Measurements from ENCODE around the gene ATP1B4. TPM values are rescaled to one million over a fixed set of nuclear protein-coding genes. Genes with fewer than 3 reads are reported as not detected.

ATP1B4 gene
- total RNA-seq, 2 experiments from 2014 or later = not detected

DNA sequence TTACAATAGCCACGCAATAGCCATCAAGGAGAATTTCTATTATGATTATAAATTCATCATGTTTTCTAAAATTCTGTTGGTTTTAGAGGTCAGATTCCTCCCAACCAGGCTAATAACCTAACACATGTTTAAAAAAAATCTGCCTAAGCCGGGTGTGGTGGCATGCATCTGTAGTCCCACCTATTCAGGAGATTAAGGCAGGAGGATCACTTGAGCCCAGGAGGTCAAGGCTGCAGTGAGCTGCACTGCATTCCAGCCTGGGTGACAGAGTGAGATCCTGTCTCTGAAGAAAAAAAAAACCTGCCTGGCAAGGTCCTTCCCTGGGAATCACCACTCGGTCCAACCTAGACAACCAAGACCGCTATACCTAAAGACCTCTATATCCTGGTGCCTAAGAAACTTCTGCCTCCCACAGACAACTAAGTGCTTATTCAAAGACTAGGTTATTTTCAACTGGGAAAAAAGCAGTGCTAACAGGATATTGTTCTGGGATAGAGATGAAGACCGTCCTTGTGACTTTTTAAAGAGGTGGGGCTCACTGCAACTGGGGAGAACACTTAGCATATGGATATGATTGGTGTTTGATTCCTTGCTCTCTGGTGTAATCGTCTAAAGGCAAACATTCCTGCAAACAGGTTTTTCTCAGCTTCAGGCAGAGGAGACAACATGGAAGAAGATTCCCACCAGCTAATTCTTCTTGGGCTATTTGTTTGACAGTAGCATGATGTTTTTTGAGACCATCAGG, 18.2 kb downstream of the ATP1B4 start:
- POLR2A ChIA-PET = no interaction called here
- Mint-ChIP-seq H3K4me3 (no peak overlapping the region), H3K27ac (no peak overlapping the region), H3K9me3 (ENCODE audit: insufficient read depth) (no peaks in the 10 kb centered on the region), H3K27me3 (ENCODE audit: low read depth) (peaks cover 6% of the 10 kb centered on the region), H3K4me1 (ENCODE audit: low read depth) (peaks cover 8% of the 10 kb centered on the region), H3K36me3 (ENCODE audit: low read depth) (no peaks in the 10 kb centered on the region)
- DNase-seq = no peak
- CTCF ChIA-PET = interaction anchor here (0.8 to 2.2 kb wide), 7 partner anchors 9 to 97 kb away, joined by 3 to 12 read pairs (median 5); no protein-coding TSS in a partner anchor
- ATAC-seq = no peak

- DNase-seq = peak; percentile 41
- Mint-ChIP-seq H3K27ac (no peak overlapping the region), H3K27me3 (ENCODE audit: low read depth) (peaks cover 6% of the 10 kb centered on the region), H3K4me1 (ENCODE audit: low read depth) (peaks cover 8% of the 10 kb centered on the region), H3K9me3 (ENCODE audit: insufficient read depth) (no peaks in the 10 kb centered on the region), H3K4me3 (no peak overlapping the region), H3K36me3 (ENCODE audit: low read depth) (no peaks in the 10 kb centered on the region)
- ATAC-seq = peak; percentile 58
- ChIA-PET POLR2A (interaction anchor here (0.8 kb wide), 1 partner anchor 105 kb away, joined by 3 read pairs; no protein-coding TSS in a partner anchor), CTCF (interaction anchor here (0.6 to 2.2 kb wide), 11 partner anchors 10 to 105 kb away, joined by 3 to 12 read pairs (median 4); no protein-coding TSS in a partner anchor)
These were observed 18.8 kb downstream of the ATP1B4 start for GRCh38 chrX:120380699-120381098.

GRCh38 chrX:120401301-120401700, 39.4 kb downstream of the ATP1B4 start:
- no peaks in the 10 kb centered on the region for H3K27me3 Mint-ChIP-seq (ENCODE audit: low read depth)
- ATAC-seq (no peak), DNase-seq (no peak)
- H3K27ac Mint-ChIP-seq = no peak overlapping the region
- CTCF ChIA-PET = no interaction called here
- no peak overlapping the region for H3K4me3 Mint-ChIP-seq
- no peaks in the 10 kb centered on the region for H3K9me3 Mint-ChIP-seq (ENCODE audit: insufficient read depth)
- POLR2A ChIA-PET = interaction anchor here (0.6 kb wide), 1 partner anchor 114 kb away, joined by 3 read pairs; no protein-coding TSS in a partner anchor
- H3K36me3 Mint-ChIP-seq (ENCODE audit: low read depth) = no peaks in the 10 kb centered on the region
- no peaks in the 10 kb centered on the region for H3K4me1 Mint-ChIP-seq (ENCODE audit: low read depth)

DNA sequence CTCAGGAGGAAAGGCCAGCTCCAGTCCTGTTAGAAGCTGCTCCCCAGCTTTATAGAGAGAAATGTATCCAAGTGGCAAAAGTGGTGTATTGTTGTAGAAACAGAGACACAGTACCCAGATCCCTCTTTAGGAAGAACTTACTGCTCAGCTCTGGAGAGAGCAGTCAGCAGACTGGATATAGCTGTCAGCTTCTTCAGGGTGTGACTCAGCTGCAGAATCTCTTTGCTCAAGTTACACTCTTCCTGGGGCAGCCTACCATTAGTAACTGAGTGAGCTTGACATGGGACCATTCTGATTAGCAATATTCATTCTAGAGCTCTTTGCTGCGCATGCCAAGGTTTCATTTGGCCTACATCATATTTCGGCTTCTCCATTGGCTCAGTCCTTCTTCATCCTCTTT, 40.5 kb downstream of the ATP1B4 start:
- Mint-ChIP-seq H3K4me1 (ENCODE audit: low read depth) (no peaks in the 10 kb centered on the region), H3K27ac (no peak overlapping the region), H3K36me3 (ENCODE audit: low read depth) (no peaks in the 10 kb centered on the region), H3K27me3 (ENCODE audit: low read depth) (no peaks in the 10 kb centered on the region), H3K9me3 (ENCODE audit: insufficient read depth) (no peaks in the 10 kb centered on the region), H3K4me3 (no peak overlapping the region)
- DNase-seq = no peak
- ChIA-PET POLR2A (no interaction called here), CTCF (no interaction called here)
- ATAC-seq = no peak

- DNase-seq (no peak), ATAC-seq (no peak)
- Mint-ChIP-seq H3K4me3 (no peak overlapping the region), H3K36me3 (ENCODE audit: low read depth) (peaks cover 2% of the 10 kb centered on the region), H3K9me3 (ENCODE audit: insufficient read depth) (no peaks in the 10 kb centered on the region), H3K27me3 (ENCODE audit: low read depth) (peaks cover 3% of the 10 kb centered on the region), H3K4me1 (ENCODE audit: low read depth) (no peaks in the 10 kb centered on the region), H3K27ac (no peak overlapping the region)
- CTCF ChIA-PET = no interaction called here
- POLR2A ChIA-PET = no interaction called here
These were observed 44.7 kb downstream of the ATP1B4 start for GRCh38 chrX:120406638-120407037.

DNA sequence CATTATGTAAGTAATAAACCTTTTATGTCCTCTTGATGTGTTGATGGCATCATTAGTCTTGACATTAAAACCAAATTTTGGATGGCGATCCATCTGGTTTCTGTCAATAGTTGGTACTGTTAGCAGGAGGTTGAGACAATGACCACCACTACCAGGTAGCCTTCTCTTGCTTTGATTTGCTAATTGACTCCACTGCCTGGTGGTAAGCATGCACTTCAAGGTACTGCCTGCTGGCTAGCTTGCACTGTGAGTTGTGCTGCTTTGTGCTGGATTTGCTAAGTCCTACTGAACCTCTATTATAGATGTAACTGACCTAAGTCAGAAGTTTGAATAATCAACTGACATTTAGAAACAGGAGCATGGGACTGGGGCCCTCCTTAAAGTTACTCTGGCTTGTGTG, 46.3 kb downstream of the ATP1B4 start:
- H3K27ac Mint-ChIP-seq = no peak overlapping the region
- DNase-seq (no peak), ATAC-seq (no peak)
- no peaks in the 10 kb centered on the region for H3K4me1 Mint-ChIP-seq (ENCODE audit: low read depth)
- H3K27me3 Mint-ChIP-seq (ENCODE audit: low read depth) = peaks cover 3% of the 10 kb centered on the region
- no peaks in the 10 kb centered on the region for H3K9me3 Mint-ChIP-seq (ENCODE audit: insufficient read depth)
- CTCF ChIA-PET = no interaction called here
- H3K36me3 Mint-ChIP-seq (ENCODE audit: low read depth) = peaks cover 2% of the 10 kb centered on the region
- no peak overlapping the region for H3K4me3 Mint-ChIP-seq
- POLR2A ChIA-PET = no interaction called here

- no peak overlapping the region for H3K4me3 Mint-ChIP-seq
- ATAC-seq (no peak), DNase-seq (peak; percentile 23)
- no peaks in the 10 kb centered on the region for H3K27me3 Mint-ChIP-seq (ENCODE audit: low read depth)
- no peaks in the 10 kb centered on the region for H3K36me3 Mint-ChIP-seq (ENCODE audit: low read depth)
- H3K9me3 Mint-ChIP-seq (ENCODE audit: insufficient read depth) = no peaks in the 10 kb centered on the region
- CTCF ChIA-PET = interaction anchor here (0.8 kb wide), 1 partner anchor 39 kb away, joined by 3 read pairs; no protein-coding TSS in a partner anchor
- H3K27ac Mint-ChIP-seq = peak overlapping the region; percentile 66
- POLR2A ChIA-PET = no interaction called here
- peaks cover 17% of the 10 kb centered on the region for H3K4me1 Mint-ChIP-seq (ENCODE audit: low read depth)
These were observed 57.6 kb downstream of the ATP1B4 start for GRCh38 chrX:120419463-120419862.

DNA sequence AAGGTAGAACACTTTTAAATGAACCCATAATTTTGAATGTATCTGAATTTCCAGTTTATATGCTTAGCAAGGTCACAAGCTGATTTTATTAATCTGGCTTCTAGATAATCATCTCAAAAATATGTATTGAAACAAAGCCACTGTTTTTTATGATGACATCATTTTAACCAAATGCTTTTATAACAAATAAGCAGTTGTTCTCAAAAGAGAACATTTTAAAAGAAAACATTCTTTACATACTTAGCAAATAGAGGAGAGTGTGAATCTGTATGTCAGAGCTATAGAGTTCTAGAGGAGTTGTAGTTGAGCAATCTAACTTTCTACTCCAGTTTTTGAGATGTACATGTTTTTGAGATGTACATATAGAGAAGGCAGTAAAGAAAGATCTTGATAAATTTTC, 64.7 kb downstream of the ATP1B4 start:
- ATAC-seq (no peak), DNase-seq (no peak)
- Mint-ChIP-seq H3K36me3 (ENCODE audit: low read depth) (no peaks in the 10 kb centered on the region), H3K27ac (no peak overlapping the region), H3K4me3 (no peak overlapping the region), H3K9me3 (ENCODE audit: insufficient read depth) (no peaks in the 10 kb centered on the region), H3K27me3 (ENCODE audit: low read depth) (no peaks in the 10 kb centered on the region), H3K4me1 (ENCODE audit: low read depth) (peaks cover 4% of the 10 kb centered on the region)
- CTCF ChIA-PET = interaction anchor here (0.9 to 2.3 kb wide), 2 partner anchors 26 to 118 kb away, joined by 3 to 6 read pairs; no protein-coding TSS in a partner anchor
- POLR2A ChIA-PET = no interaction called here

- peaks cover 12% of the 10 kb centered on the region for H3K36me3 Mint-ChIP-seq (ENCODE audit: low read depth)
- no peak for DNase-seq
- no peak overlapping the region for H3K27ac Mint-ChIP-seq
- no peak for ATAC-seq
- CTCF ChIA-PET = interaction anchor here (1.9 kb wide), 1 partner anchor 24 kb away, joined by 5 read pairs; no protein-coding TSS in a partner anchor
- POLR2A ChIA-PET = no interaction called here
- no peak overlapping the region for H3K4me3 Mint-ChIP-seq
- no peaks in the 10 kb centered on the region for H3K9me3 Mint-ChIP-seq (ENCODE audit: insufficient read depth)
- H3K27me3 Mint-ChIP-seq (ENCODE audit: low read depth) = no peaks in the 10 kb centered on the region
- H3K4me1 Mint-ChIP-seq (ENCODE audit: low read depth) = peaks cover 4% of the 10 kb centered on the region
These were observed 66.4 kb downstream of the ATP1B4 start for GRCh38 chrX:120428309-120428708.

DNA sequence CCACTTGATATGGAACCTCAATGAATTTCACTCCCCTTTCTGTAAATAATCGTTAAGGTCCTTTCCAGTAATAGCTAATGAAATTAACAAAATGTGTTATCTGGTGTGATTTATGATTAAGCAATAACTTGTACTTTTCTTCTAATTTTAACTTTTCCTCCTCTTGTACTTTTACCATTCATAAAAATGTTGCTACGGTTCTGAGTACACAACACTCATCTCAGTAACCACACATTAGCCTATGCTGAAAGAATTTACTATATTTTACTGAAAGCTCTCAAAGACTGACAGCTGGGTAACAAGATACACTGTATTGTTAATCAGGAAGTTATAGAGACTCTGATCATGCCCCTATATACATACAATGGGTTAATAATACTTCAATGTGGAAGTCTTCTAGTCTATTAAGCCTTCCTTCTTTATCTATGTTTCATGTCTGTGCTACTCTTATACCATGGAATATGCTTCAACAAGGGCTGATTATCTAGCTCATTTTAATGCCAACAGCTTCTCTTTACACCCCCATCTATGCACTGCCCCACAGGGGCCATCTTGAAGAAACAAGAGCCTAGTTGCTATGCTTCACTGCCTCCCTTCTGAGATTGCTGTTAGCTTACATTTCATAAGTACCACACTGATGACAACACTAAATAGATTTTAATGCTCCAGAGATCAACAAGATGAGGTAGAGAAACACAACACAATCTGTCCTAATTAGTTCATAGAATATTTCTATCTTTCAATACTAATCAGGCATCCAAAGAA, 68.1 kb downstream of the ATP1B4 start:
- Mint-ChIP-seq H3K9me3 (ENCODE audit: insufficient read depth) (no peaks in the 10 kb centered on the region), H3K4me3 (no peak overlapping the region), H3K27ac (no peak overlapping the region), H3K27me3 (ENCODE audit: low read depth) (no peaks in the 10 kb centered on the region), H3K4me1 (ENCODE audit: low read depth) (peaks cover 4% of the 10 kb centered on the region), H3K36me3 (ENCODE audit: low read depth) (peaks cover 12% of the 10 kb centered on the region)
- DNase-seq (no peak), ATAC-seq (no peak)
- ChIA-PET CTCF (interaction anchor here (1.9 kb wide), 1 partner anchor 23 kb away, joined by 5 read pairs; no protein-coding TSS in a partner anchor), POLR2A (no interaction called here)

Measured in activated CD8-positive, alpha-beta T cell treated with anti-CD3 and anti-CD28 coated beads, Interleukin-2, amount 10 ng/mL, durations not matched to agents 7 days and 5 days (primary cell).